Fibroblast of pulmonary artery (primary cell): ENCODE measurements around the gene BRIP1.
"Not testable (repeated sequence)": the region's sequence is repeated elsewhere in the genome, so short reads cannot be mapped to it uniquely, and the experiment has no call there.

Experiments
- DNase-seq: peaks from one replicate; pipeline ENCODE4 v3.0.0-alpha.2; 2010; ENCODE audit warnings: low read depth
- H3K4me3 ChIP-seq: replicated peaks from 2 replicates; pipeline ENCODE4 v1.5.1; 2011; ENCODE audit warnings: low read depth, mild to moderate bottlenecking, control low read depth, low read length, moderate library complexity
- CTCF ChIP-seq: IDR thresholded peaks from 2 replicates; pipeline ENCODE4 v1.5.1; 2011; ENCODE audit warnings: mild to moderate bottlenecking, control low read depth, low read length, inconsistent platforms; ENCODE audit errors: missing control alignments

BRIP1 gene

GRCh38 chr17:61672140-61672539, 191.2 kb downstream of the BRIP1 start:
- no peak for TF ChIP-seq CTCF
- DNase-seq = no peak
- no peak overlapping the region for H3K4me3 ChIP-seq

GRCh38 chr17:61670691-61671090, 192.6 kb downstream of the BRIP1 start:
- TF ChIP-seq CTCF = no peak
- no peak overlapping the region for H3K4me3 ChIP-seq
- DNase-seq = no peak

- no peak overlapping the region for H3K4me3 ChIP-seq
- TF ChIP-seq CTCF = no peak
- DNase-seq = no peak
Observed at GRCh38 chr17:61669522-61669921, 193.8 kb downstream of the BRIP1 start.

GRCh38 chr17:61668486-61668885, 194.8 kb downstream of the BRIP1 start:
- no peak for TF ChIP-seq CTCF
- no peak overlapping the region for H3K4me3 ChIP-seq
- DNase-seq = no peak

GRCh38 chr17:61666406-61667088, 196.8 kb downstream of the BRIP1 start:
- H3K4me3 ChIP-seq, DNase-seq: not testable (repeated sequence)

GRCh38 chr17:61663310-61663709, 200.0 kb downstream of the BRIP1 start:
- TF ChIP-seq CTCF = no peak
- no peak overlapping the region for H3K4me3 ChIP-seq
- DNase-seq = no peak

- TF ChIP-seq CTCF = no peak
- H3K4me3 ChIP-seq = no peak overlapping the region
- DNase-seq = no peak
Observed at GRCh38 chr17:61662741-61663140, 200.6 kb downstream of the BRIP1 start.
